Gastroesophageal sphincter (tissue), 3 donors: ENCODE measurements around the gene RIF1.

ENCODE experiments used
- CTCF ChIP-seq, 4 experiments: fragments of 200-600 bp in 2 of 4; fragments of 450-650 bp in 2 of 4; sonication (generic) in 1 of 4; IDR thresholded peaks; one replicate each; pipeline ENCODE4 v1.5.1; 2017 to 2019; ENCODE audit warnings: antibody characterized with exemption in 4 of 4, mild to moderate bottlenecking in 2 of 4, moderate library complexity in 2 of 4
- EP300 ChIP-seq: sonication (generic); formaldehyde crosslinking; IDR thresholded peaks from one replicate; pipeline ENCODE4 v1.6.1; 2017; ENCODE audit warnings: antibody characterized with exemption, mild to moderate bottlenecking
- POLR2A ChIP-seq, 2 donors: fragments of 450-650 bp; IDR thresholded peaks; one replicate each; pipeline ENCODE4 v1.6.1; 2017; ENCODE audit warnings: antibody characterized with exemption in 2 of 2, mild to moderate bottlenecking in 2 of 2, moderate library complexity in 1 of 2

GRCh38 chr2:151422917-151423439 lies 13.3 kb downstream of the RIF1 start:
- TF ChIP-seq CTCF (IDR thresholded peaks at IDR 0.05) (no peak), EP300 (no peak), POLR2A (IDR thresholded peaks at IDR 0.05) (no peak)
